Lung (tissue), 12 donors: ENCODE measurements around the gene ZFAND3. TPM values are rescaled to one million over a fixed set of nuclear protein-coding genes. Genes with fewer than 3 reads are reported as not detected.

Experiments used
- ATAC-seq: fragments of 200-7000 bp; cut with Tn5 transposase; one replicate; pipeline ENCODE4 v1.9.1; 2020; ENCODE audit warnings: moderate number of reproducible peaks; ENCODE audit not compliant: insufficient read depth, low FRiP score
- DNase-seq, 3 donors: peaks; one replicate each; pipeline ENCODE4 v3.0.0-alpha.2; 2013 to 2017
- H3K27ac ChIP-seq, 2 donors: one replicate each; pipeline ENCODE4 v1.5.1; 2013; ENCODE audit warnings: mild to moderate bottlenecking in 2 of 2, moderate library complexity in 2 of 2, control low read depth in 1 of 2, inconsistent platforms in 1 of 2, low read depth in 1 of 2, low read length in 1 of 2
- H3K27me3 ChIP-seq, 3 donors: one replicate each; pipeline ENCODE4 v1.5.1; 2013; ENCODE audit warnings: low read length in 2 of 3; ENCODE audit not compliant: control insufficient read depth in 3 of 3, insufficient read depth in 3 of 3
- H3K36me3 ChIP-seq, 4 donors: one replicate each; pipeline ENCODE4 v1.5.1; 2013; ENCODE audit warnings: low read length in 4 of 4, mild to moderate bottlenecking in 1 of 4, moderate library complexity in 1 of 4; ENCODE audit not compliant: control insufficient read depth in 4 of 4, insufficient read depth in 4 of 4
- H3K4me1 ChIP-seq, 5 donors: one replicate each; pipeline ENCODE4 v1.5.1; 2013; ENCODE audit warnings: low read length in 5 of 5, mild to moderate bottlenecking in 2 of 5, moderate library complexity in 1 of 5; ENCODE audit not compliant: control insufficient read depth in 5 of 5, insufficient read depth in 5 of 5
- H3K4me3 ChIP-seq: one replicate; pipeline ENCODE4 v1.5.1; 2013; ENCODE audit warnings: mild to moderate bottlenecking, control low read depth, moderate library complexity
- H3K9ac ChIP-seq, 2 donors: one replicate each; pipeline ENCODE4 v1.5.1; 2013; ENCODE audit warnings: low read length in 2 of 2, control low read depth in 1 of 2; ENCODE audit not compliant: insufficient read depth in 1 of 2
- H3K9me3 ChIP-seq, 4 donors: one replicate each; pipeline ENCODE4 v1.5.1; 2013; ENCODE audit warnings: low read length in 3 of 4, mild to moderate bottlenecking in 1 of 4, moderate library complexity in 1 of 4; ENCODE audit not compliant: control insufficient read depth in 4 of 4, insufficient read depth in 3 of 4
- CTCF ChIP-seq: IDR thresholded peaks from 2 replicates; pipeline ENCODE4 v1.5.1; 2012; ENCODE audit warnings: mild to moderate bottlenecking; ENCODE audit errors: control extremely low read depth, extremely low read depth
- WGBS, 2 donors: extraction: QIAGEN DNeasy Blood & Tissue Kit; methylation state at CpG; one replicate each; pipeline ENCODE4 v1.1.7; 2013; 5-methylcytosine and 5-hydroxymethylcytosine counted together
- polyA plus RNA-seq, 2 donors: library from polyadenylated mRNA; stranded (reverse); fragments of 200-250 nt; gene quantifications; one replicate each; pipeline ENCODE4 v1.2.1, GENCODE V29; 2013
- total RNA-seq, 2 donors: library from RNA; depleted of rRNA in 1 of 2; stranded (reverse); fragments of >200 nt in 1 of 2; gene quantifications; one replicate each; pipeline ENCODE4 v1.2.1, GENCODE V29; 2014 to 2021
- donor health status: control.
- donor health status: control.
- donor health status: Bipolar disorder and iron deficiency.
- donor health status: healthy.
- donor health status: DM: yes; HTN: yes; CAD: no.

Gene ZFAND3
- total and polyA plus RNA-seq, 4 donors = 27.6 to 63.6 (median 51.3) TPM

DNA sequence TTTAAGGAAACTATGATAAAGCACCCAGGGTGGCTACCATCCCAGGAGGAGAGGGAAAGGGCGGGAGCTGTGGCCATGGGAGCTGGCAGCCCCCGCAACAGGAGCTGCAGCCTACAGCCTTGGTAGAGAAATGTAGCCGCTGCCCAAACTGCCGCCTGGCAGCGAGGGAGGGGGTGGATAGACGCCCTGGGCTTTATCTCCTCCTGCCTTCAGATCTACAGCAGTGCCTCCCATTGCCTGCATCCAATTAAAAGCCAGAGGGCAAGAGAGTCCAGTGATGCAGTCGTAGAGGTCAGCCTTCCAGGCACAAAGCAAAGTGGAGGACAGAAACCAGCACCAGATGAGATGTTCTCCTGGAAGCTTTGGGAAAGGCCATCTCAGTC is 35.0 kb upstream of the ZFAND3 start:
- Histone ChIP-seq H3K9me3 (no peaks in the 10 kb centered on the region), H3K9ac (no peak overlapping the region), H3K27me3 (no peaks in the 10 kb centered on the region), H3K4me1 (peaks cover 0 to 24% (median 9%) of the 10 kb centered on the region in 5 donors), H3K27ac (no peak overlapping the region), H3K4me3 (no peak overlapping the region), H3K36me3 (no peaks in the 10 kb centered on the region)
- DNase-seq (peak in 1 of 3 donors; percentile 16), ATAC-seq (no peak)
- 45 to 53% methylated on average over 7 of the region's 7 CpGs for WGBS, 2 donors
- no peak for TF ChIP-seq CTCF

- Histone ChIP-seq H3K4me3 (no peak overlapping the region), H3K9me3 (no peaks in the 10 kb centered on the region), H3K4me1 (peaks cover 0 to 24% (median 9%) of the 10 kb centered on the region in 5 donors), H3K9ac (no peak overlapping the region), H3K27me3 (no peaks in the 10 kb centered on the region), H3K27ac (no peak overlapping the region), H3K36me3 (no peaks in the 10 kb centered on the region)
- no peak for DNase-seq
- no peak for TF ChIP-seq CTCF
- peak; percentile 14 for ATAC-seq
- WGBS, 2 donors = 80 to 83% methylated on average over 13 of the region's 13 CpGs
Observed at GRCh38 chr6:37785002-37785662, 34.4 kb upstream of the ZFAND3 start.

GRCh38 chr6:37785663-37786270 is 33.8 kb upstream of the ZFAND3 start:
- ATAC-seq = no peak
- no peaks in the 10 kb centered on the region for H3K27me3 ChIP-seq
- H3K4me1 ChIP-seq = peaks cover 0 to 24% (median 9%) of the 10 kb centered on the region in 5 donors
- H3K9me3 ChIP-seq = no peaks in the 10 kb centered on the region
- no peak for TF ChIP-seq CTCF
- WGBS, 2 donors = 79 to 81% methylated on average over 18 of the region's 18 CpGs
- DNase-seq = peak in 1 of 3 donors; percentile 39
- H3K36me3 ChIP-seq = no peaks in the 10 kb centered on the region
- no peak overlapping the region for H3K4me3 ChIP-seq
- H3K9ac ChIP-seq = no peak overlapping the region
- no peak overlapping the region for H3K27ac ChIP-seq
